Nucleus accumbens (tissue), 56 donors: ENCODE measurements around the gene UHRF2.
"Not testable (repeated sequence)": the region's sequence is repeated elsewhere in the genome, so short reads cannot be mapped to it uniquely, and the experiment has no call there.

Experiments used
- DNase-seq, 56 donors: peaks; one replicate each; lab custom pipeline; 2025; lab: John Stamatoyannopoulos, UW

UHRF2 gene

DNA sequence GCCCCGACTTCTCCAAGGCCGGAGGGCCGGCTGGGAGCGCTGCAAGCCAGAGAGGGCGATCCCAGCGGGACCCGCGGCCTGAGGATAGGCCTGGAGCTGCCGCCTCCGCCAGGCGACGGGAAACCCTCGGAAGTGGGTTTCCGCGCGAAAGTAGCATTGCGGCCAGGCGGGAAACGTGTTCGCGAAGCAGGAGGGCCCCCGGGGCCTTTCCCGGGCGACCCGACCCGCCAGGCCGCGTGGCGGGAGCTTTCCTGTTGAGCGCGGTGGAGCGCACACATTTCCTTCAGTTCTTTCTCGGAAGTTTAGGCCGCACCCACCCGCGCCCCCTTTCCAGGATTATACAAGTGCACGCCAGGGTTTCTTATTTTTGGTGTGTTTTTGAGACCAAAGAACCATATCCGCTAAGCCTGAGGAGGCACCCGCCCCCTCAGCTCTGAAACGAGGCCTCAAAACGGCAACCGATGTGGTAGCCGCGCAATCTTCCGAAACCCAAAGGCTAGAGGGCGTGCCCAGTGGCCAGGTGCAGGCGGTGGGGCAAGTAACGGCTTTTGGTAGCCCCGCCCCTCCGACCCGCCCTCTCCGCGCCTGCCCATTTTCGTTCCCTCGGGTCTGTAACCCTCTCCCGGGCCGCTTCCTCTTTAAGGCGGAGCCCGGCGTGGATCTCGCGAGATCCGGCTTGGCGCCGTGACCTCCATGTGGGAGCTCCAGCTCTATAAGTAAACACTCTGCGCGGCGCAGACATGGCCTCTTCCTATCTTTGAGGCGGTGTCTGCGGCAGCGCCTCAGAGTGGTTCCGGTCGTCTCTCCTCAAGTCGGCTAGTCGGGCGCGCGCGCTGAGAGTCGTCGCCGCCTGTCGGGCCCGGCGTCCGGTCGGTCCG, at the start of gene UHRF2:
TSS of gene UHRF2 (plus strand) at position 713 of the 878 bp plus-strand sequence. CDS start 292 bp downstream, outside the sequence.
- DNase-seq, result peak; percentile 26 to 99 (median 94)

DNA sequence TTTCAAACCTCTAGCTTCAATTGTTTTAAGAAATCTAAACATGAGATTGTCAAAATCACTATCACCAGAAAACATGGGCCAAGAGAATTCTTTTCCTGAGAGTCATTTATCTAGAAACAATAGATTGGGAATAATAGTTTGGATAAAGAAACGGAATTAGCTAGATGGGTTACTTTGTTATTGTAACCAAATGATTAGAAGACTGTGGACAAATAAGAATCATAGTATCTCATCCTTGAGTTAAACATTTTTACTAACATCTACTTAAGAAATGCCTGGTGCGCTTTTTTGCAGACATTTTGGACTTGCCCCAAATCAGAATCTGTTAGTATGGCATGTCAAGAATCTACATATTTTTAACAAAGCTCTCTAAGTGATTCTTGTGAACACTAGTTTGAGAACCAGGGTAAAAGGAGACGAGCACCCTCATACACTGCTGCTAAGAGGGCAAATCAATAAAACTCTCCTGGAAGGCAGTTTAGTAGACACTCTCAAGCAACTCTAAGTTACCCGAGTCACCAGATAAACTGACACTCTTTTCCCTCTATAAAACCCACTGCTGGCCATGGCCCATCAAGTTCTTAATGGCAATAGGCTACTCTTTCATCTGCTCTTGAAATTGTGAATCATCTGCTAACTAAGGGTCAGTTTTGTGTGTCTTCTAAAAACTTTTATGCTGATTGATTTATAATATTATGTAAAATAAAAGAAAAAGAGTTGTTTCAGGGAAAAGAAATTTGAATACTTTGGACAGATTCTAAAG, 45.7 kb upstream of the UHRF2 start:
- DNase-seq, result no peak

- no peak for DNase-seq
These were observed 44.2 kb upstream of the UHRF2 start for GRCh38 chr9:6368831-6369230.

- DNase-seq, result not testable (repeated sequence)
These were observed 31.5 kb upstream of the UHRF2 start for GRCh38 chr9:6381477-6382012.

DNA sequence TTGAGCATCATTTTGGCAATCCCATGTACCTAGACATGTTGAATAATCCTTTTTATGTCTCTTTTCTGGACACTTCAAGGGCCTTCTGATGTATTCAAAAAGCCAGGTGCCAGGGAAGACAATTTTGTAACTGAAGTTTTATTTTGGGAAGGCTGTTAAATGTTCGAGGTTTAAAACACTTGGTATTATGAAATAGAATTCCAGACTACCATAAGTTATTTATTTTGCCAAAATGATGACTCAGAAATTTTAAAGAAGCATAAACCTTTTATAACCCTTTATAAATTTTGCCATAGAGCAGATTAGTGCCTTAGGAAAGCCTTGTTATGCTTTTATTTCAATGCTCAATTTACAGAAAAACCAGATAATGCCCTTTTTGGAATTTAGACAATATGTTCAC, 30.3 kb upstream of the UHRF2 start:
- no peak for DNase-seq

DNA sequence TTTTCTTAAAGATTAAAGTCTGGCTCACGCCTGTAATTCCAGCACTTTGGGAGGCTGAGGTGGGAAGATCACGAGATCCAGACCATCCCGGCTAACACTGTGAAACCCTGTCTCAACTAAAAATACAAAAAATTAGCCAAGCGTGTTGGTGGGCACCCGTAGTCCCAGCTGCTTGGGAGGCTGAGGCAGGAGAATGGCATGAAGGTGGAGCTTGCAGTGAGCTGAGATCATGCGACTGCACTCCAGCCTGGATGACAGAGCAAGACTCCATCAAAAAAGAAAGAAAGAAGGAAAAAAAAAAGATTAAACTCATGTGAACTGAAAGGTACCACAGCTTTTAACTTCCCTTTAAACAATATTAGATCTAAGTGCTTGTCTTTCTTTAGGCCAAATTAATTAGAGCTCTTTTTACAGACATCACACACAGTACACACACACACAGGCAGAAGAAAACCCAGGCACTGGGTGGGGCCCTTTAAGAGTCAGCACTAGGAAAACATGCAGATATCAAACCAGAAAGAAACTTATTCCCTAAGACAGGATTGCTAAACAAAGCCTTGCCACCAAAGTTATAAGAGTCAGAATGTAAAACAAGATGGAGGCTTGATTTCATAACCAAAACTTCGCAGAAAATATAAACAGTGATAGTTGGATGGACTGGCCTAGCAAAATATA, 29.3 kb upstream of the UHRF2 start:
- no peak for DNase-seq

DNA sequence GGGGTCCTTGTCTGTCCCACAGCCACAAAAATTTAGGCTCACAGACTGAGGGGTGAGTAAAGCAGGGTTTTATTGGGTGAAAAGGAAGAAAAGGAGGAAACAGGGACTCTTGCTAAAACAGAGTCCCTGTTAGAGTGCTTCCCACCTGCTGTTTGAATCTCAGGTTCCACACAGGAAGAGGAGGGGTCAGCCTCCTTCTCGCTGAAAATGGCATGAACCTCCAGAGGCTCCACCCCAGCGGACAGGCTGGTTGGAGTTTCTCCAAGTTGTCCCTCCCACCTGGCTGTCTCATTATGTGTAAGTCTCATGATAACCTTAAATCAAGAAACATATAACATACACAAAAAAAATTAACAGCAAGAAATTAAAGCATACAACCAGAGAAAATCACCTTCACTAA, 28.3 kb upstream of the UHRF2 start:
- no peak for DNase-seq

GRCh38 chr9:6399071-6399470, 13.9 kb upstream of the UHRF2 start:
- no peak for DNase-seq

GRCh38 chr9:6405371-6405770, 7.6 kb upstream of the UHRF2 start:
- DNase-seq, result no peak

- no peak for DNase-seq
These were observed 5.2 kb upstream of the UHRF2 start for GRCh38 chr9:6407778-6408177.

GRCh38 chr9:6408320-6408719, 4.7 kb upstream of the UHRF2 start:
- no peak for DNase-seq

GRCh38 chr9:6409811-6410210, 3.2 kb upstream of the UHRF2 start:
- DNase-seq, result no peak

- no peak for DNase-seq
These were observed 2.4 kb upstream of the UHRF2 start for GRCh38 chr9:6410633-6411032.

GRCh38 chr9:6413365-6414246, 607 bp downstream of the UHRF2 start:
- DNase-seq, result peak in 33 of 56 donors; percentile 5 to 72 (median 42)

DNA sequence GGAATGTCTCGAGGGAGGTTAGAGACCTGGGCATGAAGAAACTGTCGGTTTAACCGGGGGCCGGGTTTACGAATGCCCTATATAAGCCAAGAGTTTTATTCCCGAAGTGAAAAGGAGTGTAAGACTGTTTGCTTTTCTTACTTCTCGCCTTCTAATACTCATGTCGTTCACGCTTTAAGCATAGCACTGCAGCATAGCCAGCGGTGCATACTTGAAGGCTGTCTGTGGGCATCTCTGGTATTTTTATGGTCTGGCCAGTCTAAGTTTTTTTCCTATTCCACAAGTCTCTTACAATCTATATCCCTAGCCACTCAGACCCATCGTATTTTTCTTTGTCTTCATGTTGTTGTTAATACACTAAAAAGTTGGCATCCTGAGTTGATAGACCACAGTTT, 1.2 kb downstream of the UHRF2 start:
- DNase-seq, result peak in 4 of 56 donors; percentile 31 to 47 (median 40)

DNA sequence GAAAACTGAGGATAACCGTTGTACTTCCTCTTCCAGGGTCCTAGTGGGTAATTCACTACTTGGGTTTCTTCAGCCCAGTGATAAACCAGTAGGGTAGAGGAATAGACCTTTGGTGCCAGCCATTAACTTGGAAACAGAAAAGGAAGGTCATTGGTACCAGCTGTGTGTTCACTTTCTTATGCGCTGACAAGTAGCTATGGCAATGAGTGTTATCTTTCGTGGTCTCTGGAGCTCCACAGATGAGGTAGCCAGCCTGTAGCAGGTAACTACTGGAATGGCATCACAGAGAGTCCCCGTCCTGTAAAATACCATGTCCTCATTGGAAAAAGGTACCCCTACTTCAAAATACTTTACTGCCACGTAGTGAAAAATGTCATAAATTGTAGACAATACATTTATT, 2.3 kb downstream of the UHRF2 start:
- no peak for DNase-seq

DNA sequence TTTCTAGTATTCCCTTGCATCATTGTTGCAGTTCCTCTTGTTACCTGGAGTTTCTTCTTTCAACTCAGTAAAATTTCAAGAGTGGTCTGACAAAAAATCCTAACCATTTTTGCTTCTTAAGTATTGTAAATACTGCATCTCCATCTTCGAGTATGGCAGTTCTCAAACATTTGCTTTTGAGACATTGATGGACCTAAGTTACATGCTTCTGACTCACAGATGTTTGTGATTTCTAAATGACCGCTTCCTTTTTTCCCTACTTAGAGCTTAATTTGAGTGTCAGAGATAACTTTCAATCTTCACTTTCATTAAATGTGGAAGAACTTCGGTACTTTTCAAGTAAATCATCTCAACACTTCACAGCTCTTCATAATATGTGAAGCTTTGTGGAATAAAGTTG, 4.2 kb downstream of the UHRF2 start:
- no peak for DNase-seq

DNA sequence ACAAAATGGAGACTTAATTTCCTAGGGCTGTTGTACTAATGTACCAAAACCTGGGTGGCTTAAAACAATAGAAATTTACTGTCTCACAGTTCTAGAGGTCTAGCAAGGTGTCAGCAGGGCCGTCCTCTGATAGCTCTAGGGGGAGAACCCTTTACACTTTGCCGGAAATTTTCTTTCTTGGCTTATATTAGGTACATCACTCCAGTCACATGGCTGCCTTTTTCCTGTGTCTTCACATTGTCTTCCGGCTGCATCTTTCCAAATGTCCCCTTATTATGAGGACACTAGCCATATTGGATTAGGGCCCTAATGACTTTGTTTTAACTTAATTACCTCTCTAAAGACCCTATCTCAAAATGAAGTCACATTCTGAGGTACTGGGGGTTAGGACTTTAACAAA, 5.8 kb downstream of the UHRF2 start:
- DNase-seq, result no peak

DNA sequence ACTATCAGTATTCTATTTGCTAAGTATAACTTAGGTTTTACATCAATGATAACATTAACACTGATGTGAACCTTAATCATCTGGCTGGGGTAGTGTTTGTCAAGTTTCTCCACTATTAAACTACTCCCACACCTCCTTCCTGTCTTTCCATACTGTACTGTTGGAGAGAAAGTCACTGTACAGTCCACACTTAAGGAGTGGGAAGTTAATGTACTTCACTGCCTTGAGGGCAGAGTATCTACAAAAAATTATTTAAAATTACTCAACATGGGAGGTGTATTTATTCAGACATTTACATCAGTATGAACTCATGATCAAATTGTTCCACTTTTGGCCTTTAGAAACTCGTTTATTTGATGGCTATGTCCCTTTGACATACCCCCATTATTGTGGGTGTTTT, 11.9 kb downstream of the UHRF2 start:
- no peak for DNase-seq

DNA sequence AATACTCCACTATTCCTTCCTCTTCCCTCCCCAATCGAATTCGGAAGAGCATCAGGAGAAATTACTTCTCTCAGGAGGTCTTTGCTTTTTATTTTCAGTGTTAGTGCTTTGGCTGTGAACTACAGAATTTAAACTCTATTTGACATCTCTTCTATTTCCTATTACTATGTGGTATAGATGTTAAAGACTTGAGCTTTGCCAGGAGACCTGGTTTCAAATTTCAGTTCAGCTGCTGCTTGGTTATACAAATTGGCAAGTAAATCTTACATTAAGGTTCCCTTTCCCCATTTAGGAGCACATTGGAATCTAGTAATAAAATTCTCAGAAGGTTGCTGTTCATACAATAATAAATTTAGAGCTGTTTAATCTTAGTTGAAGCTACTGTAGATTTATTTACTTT, 13.1 kb downstream of the UHRF2 start:
- no peak for DNase-seq
